CD8-positive, alpha-beta memory T cell (primary cell): ENCODE data around the gene PPM1B. TPM values are rescaled to one million over a fixed set of nuclear protein-coding genes. Genes with fewer than 3 reads are reported as not detected.
"Not testable (repeated sequence)": the region's sequence is repeated elsewhere in the genome, so short reads cannot be mapped to it uniquely, and the experiment has no call there.

Experiments
- CTCF ChIA-PET: fragments of 350-600 bp; sonication (Branson Sonifier 250); formaldehyde crosslinking; loops from one replicate; lab custom pipeline; 2021; ENCODE audit warnings: antibody characterized with exemption; lab: Charles Lee
- POLR2A ChIA-PET: fragments of 350-600 bp; sonication (Branson Sonifier 250); formaldehyde crosslinking; loops from one replicate; lab custom pipeline; 2021; ENCODE audit warnings: antibody characterized with exemption; lab: Charles Lee
- DNase-seq, 5 donors: peaks; one replicate each; pipeline versions ENCODE4 v3.0.0 to v3.0.0-alpha.2; 2020 to 2022; ENCODE audit warnings: mixed read lengths in 1 of 5
- H3K27ac ChIP-seq: one replicate; pipeline ENCODE4 v1.7.0; 2013; ENCODE audit warnings: low read depth, mild to moderate bottlenecking, low read length, moderate library complexity
- H3K27me3 ChIP-seq: 2 replicates; pipeline ENCODE4 v1.7.0; 2013; ENCODE audit warnings: low read length, mild to moderate bottlenecking; ENCODE audit not compliant: insufficient read depth, poor library complexity, severe bottlenecking
- H3K36me3 ChIP-seq: 2 replicates; pipeline ENCODE4 v1.7.0; 2013; ENCODE audit warnings: mild to moderate bottlenecking, low read length, moderate library complexity; ENCODE audit not compliant: insufficient read depth
- H3K4me1 ChIP-seq: 2 replicates; pipeline ENCODE4 v1.7.0; 2013; ENCODE audit warnings: mild to moderate bottlenecking, low read length, moderate library complexity; ENCODE audit not compliant: insufficient read depth
- H3K4me3 ChIP-seq: 2 replicates; pipeline ENCODE4 v1.7.0; 2013; ENCODE audit warnings: mild to moderate bottlenecking, low read length
- H3K9me3 ChIP-seq: 2 replicates; pipeline ENCODE4 v1.7.0; 2013; ENCODE audit warnings: mild to moderate bottlenecking, low read length
- H3K27ac Mint-ChIP-seq, 8 donors: one replicate each; pipeline ENCODE4 v1.8.0; 2020 to 2021; ENCODE audit warnings: mixed read lengths in 8 of 8, mild to moderate bottlenecking in 6 of 8, inconsistent platforms in 3 of 8, moderate library complexity in 3 of 8
- H3K27me3 Mint-ChIP-seq, 2 donors: one replicate each; pipeline ENCODE4 v1.8.0; 2020 to 2021; ENCODE audit warnings: mixed read lengths in 2 of 2, mild to moderate bottlenecking in 1 of 2, moderate library complexity in 1 of 2
- H3K36me3 Mint-ChIP-seq, 3 donors: one replicate each; pipeline ENCODE4 v1.8.0; 2020 to 2021; ENCODE audit warnings: mixed read lengths in 3 of 3, inconsistent platforms in 1 of 3, mild to moderate bottlenecking in 1 of 3
- H3K4me1 Mint-ChIP-seq, 3 donors: one replicate each; pipeline ENCODE4 v1.8.0; 2020 to 2021; ENCODE audit warnings: mixed read lengths in 3 of 3, inconsistent platforms in 1 of 3, mild to moderate bottlenecking in 1 of 3
- H3K4me3 Mint-ChIP-seq, 7 donors: one replicate each; pipeline ENCODE4 v1.8.0; 2020 to 2021; ENCODE audit warnings: mixed read lengths in 7 of 7, mild to moderate bottlenecking in 6 of 7, moderate library complexity in 4 of 7, inconsistent platforms in 2 of 7
- H3K9me3 Mint-ChIP-seq, 5 donors: one replicate each; pipeline ENCODE4 v1.8.0; 2020 to 2022; ENCODE audit warnings: mixed read lengths in 5 of 5, mild to moderate bottlenecking in 3 of 5, moderate library complexity in 2 of 5, inconsistent platforms in 1 of 5
- polyA plus RNA-seq: library from polyadenylated mRNA; unstranded; fragments of 300-500 nt; fragmentation: Illumina TruSeq; gene quantifications from one replicate; pipeline ENCODE4 v1.2.3, GENCODE V29; 2021
- total RNA-seq, 2 experiments: library from RNA; stranded (reverse); gene quantifications; one replicate each; pipeline ENCODE4 v1.2.3, GENCODE V29; 2021

The PPM1B gene
- total and polyA plus RNA-seq, 3 experiments from 2014 or later = 40.4 to 53.0 (median 41.1) TPM

DNA sequence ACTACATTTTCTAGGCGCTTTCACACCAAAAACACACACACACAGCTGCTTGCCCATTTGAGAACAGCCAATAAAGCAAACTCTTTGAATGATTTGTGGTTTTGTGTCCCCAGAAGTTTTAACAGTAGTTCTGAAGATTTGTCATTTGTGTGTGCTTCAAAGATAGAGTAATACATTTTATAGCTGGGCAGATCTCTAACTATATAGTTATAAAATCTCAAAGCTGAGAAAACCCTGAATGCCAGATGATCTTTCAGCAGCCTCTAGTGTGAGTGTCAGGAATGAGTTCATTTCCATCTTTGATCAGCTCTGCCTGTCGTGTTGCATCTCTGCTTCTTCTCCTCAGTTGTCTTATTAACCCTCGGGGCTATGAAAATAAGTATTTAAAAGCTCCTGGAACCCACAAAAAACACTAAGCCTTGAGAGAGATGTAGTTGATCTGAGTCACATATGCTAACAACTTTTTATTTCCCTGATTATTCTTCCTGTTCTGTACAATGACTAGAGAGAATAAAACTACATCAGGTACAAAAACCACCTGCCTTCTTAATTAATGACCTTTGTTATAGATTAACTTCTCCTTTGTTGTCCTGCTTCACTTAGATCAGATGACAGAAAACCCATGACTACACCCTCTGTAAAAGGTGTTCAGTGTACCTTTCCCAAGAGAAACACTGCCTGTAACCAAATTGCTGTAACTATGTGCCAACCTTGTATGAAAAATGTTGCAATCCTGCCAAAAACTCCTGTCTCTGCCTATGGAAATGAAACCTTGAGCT, 76.6 kb downstream of the PPM1B start:
- H3K9me3 ChIP-seq = no peaks in the 10 kb centered on the region
- Mint-ChIP-seq H3K4me1 (peaks cover 18 to 27% (median 18%) of the 10 kb centered on the region in 3 donors), H3K4me3 (peak overlapping the region in 2 of 7 donors; percentile 13 to 47), H3K9me3 (no peaks in the 10 kb centered on the region), H3K27me3 (peaks cover 0 to 3% of the 10 kb centered on the region in 2 donors), H3K27ac (peak overlapping the region in 3 of 8 donors; percentile 8 to 51 (median 22)), H3K36me3 (no peaks in the 10 kb centered on the region)
- no peak overlapping the region for H3K4me3 ChIP-seq
- CTCF ChIA-PET = interaction anchor here (0.9 to 1.2 kb wide), 2 partner anchors 50 to 117 kb away, joined by 3 read pairs; partner anchors contain the start of genes CAMKMT and PREPL
- H3K36me3 ChIP-seq = no peaks in the 10 kb centered on the region
- H3K27ac ChIP-seq = no peak overlapping the region
- POLR2A ChIA-PET = no interaction called here
- H3K27me3 ChIP-seq = no peaks in the 10 kb centered on the region
- peaks cover 4% of the 10 kb centered on the region for H3K4me1 ChIP-seq
- no peak for DNase-seq

DNA sequence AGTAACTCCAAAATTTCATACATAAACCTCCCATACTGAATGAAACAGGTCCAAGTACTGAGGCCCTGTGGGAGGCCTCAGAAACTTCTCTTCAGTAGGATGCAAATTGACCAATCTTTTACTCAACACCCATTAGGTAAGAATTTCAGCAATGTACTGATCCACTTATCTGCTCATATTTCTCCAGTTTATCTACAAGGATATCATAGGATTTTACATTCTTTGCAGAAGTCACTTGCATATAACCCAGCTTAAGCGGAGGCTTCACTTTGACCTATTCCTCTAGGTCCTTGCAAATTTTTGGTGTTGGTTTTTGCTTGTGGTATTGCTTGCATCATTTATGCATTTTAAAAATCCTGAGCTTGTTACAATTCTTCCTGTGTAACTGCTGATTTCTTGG, 77.8 kb downstream of the PPM1B start:
- H3K4me1 ChIP-seq = peaks cover 4% of the 10 kb centered on the region
- no peak overlapping the region for H3K27ac ChIP-seq
- no peaks in the 10 kb centered on the region for H3K9me3 ChIP-seq
- Mint-ChIP-seq H3K9me3 (no peaks in the 10 kb centered on the region), H3K36me3 (peaks cover 0 to 2% (median 0%) of the 10 kb centered on the region in 3 donors), H3K4me1 (peaks cover 18 to 24% (median 18%) of the 10 kb centered on the region in 3 donors), H3K4me3 (no peak overlapping the region), H3K27me3 (peaks cover 3 to 4% of the 10 kb centered on the region in 2 donors), H3K27ac (peak overlapping the region in 1 of 8 donors; percentile 9)
- H3K27me3 ChIP-seq = no peaks in the 10 kb centered on the region
- H3K36me3 ChIP-seq = no peaks in the 10 kb centered on the region
- ChIA-PET CTCF (interaction anchor here (0.9 to 1.2 kb wide), 2 partner anchors 48 to 115 kb away, joined by 3 read pairs; partner anchors contain the start of genes CAMKMT and PREPL), POLR2A (no interaction called here)
- no peak for DNase-seq
- no peak overlapping the region for H3K4me3 ChIP-seq

GRCh38 chr2:44246840-44247369, 78.2 kb downstream of the PPM1B start:
- Mint-ChIP-seq H3K4me1 (peaks cover 18 to 24% (median 18%) of the 10 kb centered on the region in 3 donors), H3K27me3 (peaks cover 4 to 7% of the 10 kb centered on the region in 2 donors), H3K4me3 (no peak overlapping the region), H3K9me3 (no peaks in the 10 kb centered on the region), H3K27ac (no peak overlapping the region), H3K36me3 (peaks cover 0 to 6% (median 0%) of the 10 kb centered on the region in 3 donors)
- DNase-seq = no peak
- no peaks in the 10 kb centered on the region for H3K36me3 ChIP-seq
- H3K27me3 ChIP-seq = no peaks in the 10 kb centered on the region
- POLR2A ChIA-PET = no interaction called here
- peaks cover 4% of the 10 kb centered on the region for H3K4me1 ChIP-seq
- H3K27ac ChIP-seq = no peak overlapping the region
- CTCF ChIA-PET = no interaction called here
- H3K4me3 ChIP-seq = no peak overlapping the region
- no peaks in the 10 kb centered on the region for H3K9me3 ChIP-seq

GRCh38 chr2:44247924-44248323, 79.2 kb downstream of the PPM1B start:
- Histone ChIP-seq H3K36me3 (no peaks in the 10 kb centered on the region), H3K9me3 (no peaks in the 10 kb centered on the region), H3K27ac (no peak overlapping the region), H3K27me3 (no peaks in the 10 kb centered on the region), H3K4me1 (peaks cover 4% of the 10 kb centered on the region), H3K4me3 (no peak overlapping the region)
- H3K36me3 Mint-ChIP-seq = peaks cover 0 to 14% (median 0%) of the 10 kb centered on the region in 3 donors
- DNase-seq = no peak
- ChIA-PET CTCF (no interaction called here), POLR2A (no interaction called here)
- peaks cover 0 to 8% (median 3%) of the 10 kb centered on the region in 5 donors for H3K9me3 Mint-ChIP-seq
- no peak overlapping the region for H3K4me3 Mint-ChIP-seq
- H3K4me1 Mint-ChIP-seq = peaks cover 18 to 24% (median 18%) of the 10 kb centered on the region in 3 donors
- no peak overlapping the region for H3K27ac Mint-ChIP-seq
- H3K27me3 Mint-ChIP-seq = peaks cover 6 to 8% of the 10 kb centered on the region in 2 donors

GRCh38 chr2:44249269-44249668, 80.6 kb downstream of the PPM1B start:
- H3K27ac ChIP-seq, H3K4me3 Mint-ChIP-seq, DNase-seq, POLR2A ChIA-PET, H3K9me3 ChIP-seq, H3K9me3 Mint-ChIP-seq, H3K36me3 ChIP-seq, H3K27me3 ChIP-seq, H3K4me3 ChIP-seq, H3K4me1 ChIP-seq: not testable (repeated sequence)
- H3K27me3 Mint-ChIP-seq = peaks cover 11 to 14% of the 10 kb centered on the region in 2 donors
- H3K27ac Mint-ChIP-seq = peak overlapping the region in 1 of 8 donors; percentile 74
- H3K36me3 Mint-ChIP-seq = peaks cover 0 to 19% (median 0%) of the 10 kb centered on the region in 3 donors
- peaks cover 12 to 19% (median 15%) of the 10 kb centered on the region in 3 donors for H3K4me1 Mint-ChIP-seq
- CTCF ChIA-PET = interaction anchor here (0.7 kb wide), 1 partner anchor 162 kb away, joined by 3 read pairs; no protein-coding TSS in a partner anchor

DNA sequence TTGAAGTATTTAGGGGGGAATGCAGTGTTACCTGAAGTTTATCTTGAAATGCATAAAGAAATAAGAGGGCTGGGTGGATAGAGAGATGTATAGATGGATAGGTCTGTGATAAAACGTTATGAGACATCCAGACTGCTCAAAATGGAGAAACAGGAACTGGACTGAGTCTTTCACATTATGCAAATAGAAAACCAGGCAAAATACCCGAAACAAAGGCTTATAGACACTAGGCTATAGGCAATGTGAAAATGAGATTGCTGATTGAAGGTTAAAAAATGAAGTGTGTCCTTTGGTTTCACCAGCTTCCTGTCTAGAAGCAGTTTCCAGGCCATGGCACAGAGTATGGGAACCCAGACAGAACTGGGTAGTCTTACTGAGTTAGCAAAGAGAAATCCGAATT, 81.7 kb downstream of the PPM1B start:
- Histone ChIP-seq H3K36me3 (no peaks in the 10 kb centered on the region), H3K27ac (no peak overlapping the region), H3K9me3 (no peaks in the 10 kb centered on the region), H3K4me3 (no peak overlapping the region), H3K4me1 (no peaks in the 10 kb centered on the region), H3K27me3 (no peaks in the 10 kb centered on the region)
- H3K36me3 Mint-ChIP-seq = peaks cover 0 to 24% (median 0%) of the 10 kb centered on the region in 3 donors
- no peak overlapping the region for H3K4me3 Mint-ChIP-seq
- CTCF ChIA-PET = interaction anchor here (0.7 kb wide), 1 partner anchor 37 kb away, joined by 4 read pairs; no protein-coding TSS in a partner anchor
- POLR2A ChIA-PET = no interaction called here
- peaks cover 14 to 22% of the 10 kb centered on the region in 2 donors for H3K27me3 Mint-ChIP-seq
- H3K27ac Mint-ChIP-seq = no peak overlapping the region
- H3K9me3 Mint-ChIP-seq = peaks cover 0 to 10% (median 5%) of the 10 kb centered on the region in 5 donors
- no peak for DNase-seq
- peaks cover 1 to 8% (median 6%) of the 10 kb centered on the region in 3 donors for H3K4me1 Mint-ChIP-seq

DNA sequence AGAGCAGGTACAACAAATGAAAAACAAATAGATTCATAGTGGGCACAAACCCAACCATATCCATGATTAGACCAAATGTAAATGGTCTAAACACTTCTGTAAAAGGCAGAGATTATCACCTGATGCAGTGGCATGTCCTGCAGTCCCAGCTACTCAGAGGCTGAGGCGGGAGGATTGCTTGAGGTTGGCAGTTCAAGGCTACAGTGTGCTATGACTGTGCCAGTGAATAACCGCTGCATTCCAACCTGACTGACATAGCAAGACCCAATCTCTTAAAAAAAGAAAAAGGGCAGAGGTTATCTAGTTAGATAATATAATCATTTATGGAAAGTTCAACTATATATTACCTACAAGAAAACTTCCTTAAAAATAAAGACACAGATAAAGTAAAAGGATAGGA, 85.3 kb downstream of the PPM1B start:
- Mint-ChIP-seq H3K36me3 (peaks cover 0 to 26% (median 0%) of the 10 kb centered on the region in 3 donors), H3K4me3 (no peak overlapping the region), H3K27ac (no peak overlapping the region), H3K9me3 (peaks cover 0 to 10% (median 5%) of the 10 kb centered on the region in 5 donors), H3K27me3 (peaks cover 21 to 41% of the 10 kb centered on the region in 2 donors), H3K4me1 (no peaks in the 10 kb centered on the region)
- no peak for DNase-seq
- POLR2A ChIA-PET = no interaction called here
- Histone ChIP-seq H3K27me3 (no peaks in the 10 kb centered on the region), H3K9me3 (no peaks in the 10 kb centered on the region), H3K27ac (no peak overlapping the region), H3K4me1 (no peaks in the 10 kb centered on the region), H3K4me3 (no peak overlapping the region), H3K36me3 (no peaks in the 10 kb centered on the region)
- CTCF ChIA-PET = interaction anchor here (0.7 to 1.2 kb wide), 2 partner anchors 10 to 303 kb away, joined by 3 read pairs; no protein-coding TSS in a partner anchor

DNA sequence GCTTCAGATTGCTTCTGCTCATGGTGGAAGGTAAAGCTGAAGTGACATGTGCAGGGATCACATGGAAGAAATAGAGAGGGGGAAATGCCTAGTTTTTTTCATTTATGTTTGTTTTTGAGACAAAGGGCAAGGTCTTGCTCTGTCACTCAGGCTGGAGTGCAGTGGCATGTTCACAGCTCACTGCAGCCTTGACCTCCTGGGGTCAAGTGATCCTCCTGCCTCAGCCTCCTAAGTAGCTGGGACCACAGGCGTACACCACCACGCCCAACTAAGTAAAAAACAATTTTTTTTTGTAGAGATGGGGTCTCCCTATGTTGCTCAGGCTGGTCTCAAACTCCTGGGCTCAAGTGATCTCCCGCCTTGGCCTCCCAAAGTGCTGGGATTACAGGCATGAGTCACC, 87.0 kb downstream of the PPM1B start:
- H3K4me1 ChIP-seq, H3K4me1 Mint-ChIP-seq, H3K9me3 Mint-ChIP-seq, DNase-seq, H3K4me3 Mint-ChIP-seq, H3K9me3 ChIP-seq, H3K27ac Mint-ChIP-seq, CTCF ChIA-PET, H3K27ac ChIP-seq, H3K36me3 ChIP-seq, H3K4me3 ChIP-seq, POLR2A ChIA-PET, H3K27me3 ChIP-seq: not testable (repeated sequence)
- Mint-ChIP-seq H3K36me3 (peaks cover 0 to 26% (median 0%) of the 10 kb centered on the region in 3 donors), H3K27me3 (peaks cover 20 to 49% of the 10 kb centered on the region in 2 donors)
